HG02884 (cell line): ENCODE data around the gene ATP6V0E2.

ENCODE experiments used
- ATAC-seq: cut with Tn5 transposase; IDR thresholded peaks from one replicate; pipeline ENCODE4 v1.9.1; 2021; ENCODE audit warnings: mild to moderate bottlenecking, moderate library complexity; ENCODE audit not compliant: unreplicated experiment

The ATP6V0E2 gene

GRCh38 chr7:149838224-149838991 is 35.4 kb upstream of the ATP6V0E2 start, which contains the start of gene ZNF862:
Gene ZNF862 (plus strand): TSS chr7:149838375. CDS start chr7:149838612, 237 bp downstream.
- peak; percentile 99 for ATAC-seq

- ATAC-seq: no peak
Observed at GRCh38 chr7:149838992-149839408, 34.8 kb upstream of the ATP6V0E2 start.

- no peak for ATAC-seq
Observed at GRCh38 chr7:149839933-149840332, 33.8 kb upstream of the ATP6V0E2 start.

- ATAC-seq: no peak
Observed at GRCh38 chr7:149843566-149843965, 30.2 kb upstream of the ATP6V0E2 start.

- ATAC-seq: no peak
Observed at GRCh38 chr7:149844445-149844844, 29.3 kb upstream of the ATP6V0E2 start.

GRCh38 chr7:149845257-149845980 is 28.4 kb upstream of the ATP6V0E2 start:
- ATAC-seq: no peak

- ATAC-seq: no peak
Observed at GRCh38 chr7:149846021-149846420, 27.7 kb upstream of the ATP6V0E2 start.

GRCh38 chr7:149846436-149847046 is 27.2 kb upstream of the ATP6V0E2 start:
- ATAC-seq: peak; percentile 72

GRCh38 chr7:149849174-149849573 is 24.6 kb upstream of the ATP6V0E2 start:
- ATAC-seq: no peak

- no peak for ATAC-seq
Observed at GRCh38 chr7:149850007-149850594, 23.7 kb upstream of the ATP6V0E2 start.

- ATAC-seq: no peak
Observed at GRCh38 chr7:149850716-149851115, 23.1 kb upstream of the ATP6V0E2 start.

GRCh38 chr7:149851449-149851848 is 22.3 kb upstream of the ATP6V0E2 start:
- no peak for ATAC-seq

- ATAC-seq: no peak
Observed at GRCh38 chr7:149853157-149853556, 20.6 kb upstream of the ATP6V0E2 start.

GRCh38 chr7:149854611-149855360 is 19.0 kb upstream of the ATP6V0E2 start:
- no peak for ATAC-seq

- ATAC-seq: no peak
Observed at GRCh38 chr7:149855361-149856305, 18.1 kb upstream of the ATP6V0E2 start.

- no peak for ATAC-seq
Observed at GRCh38 chr7:149856583-149856982, 17.2 kb upstream of the ATP6V0E2 start.

GRCh38 chr7:149859369-149859768 is 14.4 kb upstream of the ATP6V0E2 start:
- ATAC-seq: no peak

- no peak for ATAC-seq
Observed at GRCh38 chr7:149859876-149860275, 13.9 kb upstream of the ATP6V0E2 start.
